ENCODE results near the gene APP. TPM values are rescaled to one million over a fixed set of nuclear protein-coding genes. Genes with fewer than 3 reads are reported as not detected.

The APP gene
- total and polyA plus RNA-seq, 2 of the 13 experiments (the other 11 are each of a cell fraction or from before 2014, with no cell fraction given): 70.6 to 262 TPM

- TF ChIP-seq, protein P1, sequence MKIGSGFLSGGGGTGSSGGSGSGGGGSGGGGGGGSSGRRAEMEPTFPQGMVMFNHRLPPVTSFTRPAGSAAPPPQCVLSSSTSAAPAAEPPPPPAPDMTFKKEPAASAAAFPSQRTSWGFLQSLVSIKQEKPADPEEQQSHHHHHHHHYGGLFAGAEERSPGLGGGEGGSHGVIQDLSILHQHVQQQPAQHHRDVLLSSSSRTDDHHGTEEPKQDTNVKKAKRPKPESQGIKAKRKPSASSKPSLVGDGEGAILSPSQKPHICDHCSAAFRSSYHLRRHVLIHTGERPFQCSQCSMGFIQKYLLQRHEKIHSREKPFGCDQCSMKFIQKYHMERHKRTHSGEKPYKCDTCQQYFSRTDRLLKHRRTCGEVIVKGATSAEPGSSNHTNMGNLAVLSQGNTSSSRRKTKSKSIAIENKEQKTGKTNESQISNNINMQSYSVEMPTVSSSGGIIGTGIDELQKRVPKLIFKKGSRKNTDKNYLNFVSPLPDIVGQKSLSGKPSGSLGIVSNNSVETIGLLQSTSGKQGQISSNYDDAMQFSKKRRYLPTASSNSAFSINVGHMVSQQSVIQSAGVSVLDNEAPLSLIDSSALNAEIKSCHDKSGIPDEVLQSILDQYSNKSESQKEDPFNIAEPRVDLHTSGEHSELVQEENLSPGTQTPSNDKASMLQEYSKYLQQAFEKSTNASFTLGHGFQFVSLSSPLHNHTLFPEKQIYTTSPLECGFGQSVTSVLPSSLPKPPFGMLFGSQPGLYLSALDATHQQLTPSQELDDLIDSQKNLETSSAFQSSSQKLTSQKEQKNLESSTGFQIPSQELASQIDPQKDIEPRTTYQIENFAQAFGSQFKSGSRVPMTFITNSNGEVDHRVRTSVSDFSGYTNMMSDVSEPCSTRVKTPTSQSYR (CRISPR knock-in tag; IDR thresholded peaks at IDR 0.05; ENCODE audit: borderline replicate concordance): no peak
- TF ChIP-seq LRRFIP1 (CRISPR knock-in tag; conservative IDR thresholded peaks at IDR 0.05): no peak
These were observed 285.2 kb downstream of the APP start (continued) for GRCh38 chr21:25885405-25885804.

DNA sequence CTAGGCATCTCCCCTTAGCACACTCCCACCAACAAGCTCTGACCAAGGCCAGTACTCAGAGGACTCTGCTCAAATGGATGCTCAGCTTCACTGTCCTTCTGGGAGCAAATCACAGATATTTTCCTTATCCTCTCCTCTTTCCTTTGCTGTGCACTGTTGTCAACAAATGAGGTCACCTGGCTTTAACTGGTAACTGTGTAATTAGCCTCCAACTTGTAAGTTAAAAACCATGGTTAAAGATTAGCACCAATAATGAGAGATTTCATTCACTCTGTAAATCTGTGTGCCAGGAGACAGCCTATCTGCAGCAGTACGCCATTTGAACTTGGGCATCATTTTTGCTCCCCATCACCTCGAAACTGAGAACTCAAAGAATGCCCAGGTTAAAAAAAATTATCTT is 286.3 kb downstream of the APP start:
- BruUV-seq (replicated peaks): no TSS peak
- Histone ChIP-seq H3K36me3 (replicated peaks in 1 of 2; ENCODE audit: control insufficient read depth in 1 of 2, insufficient read depth in 2 of 2, low read length in 2 of 2) (peaks cover 2 to 7% of the 10 kb centered on the region in 2 experiments; a peak in 1 of 5 replicates), H3K79me2 (ENCODE audit: insufficient read depth, low read length) (no peaks in the 10 kb centered on the region), H3K9ac (ENCODE audit: insufficient read depth, low read depth, low read length) (no peak overlapping the region), H2AFZ (ENCODE audit: low read length) (no peak overlapping the region), H3K9me3 (ENCODE audit: low read length) (no peaks in the 10 kb centered on the region), H3K4me3 (replicated peaks in 1 of 3; ENCODE audit: insufficient read depth in 1 of 3, low read depth in 2 of 3, low read length in 3 of 3) (no peak overlapping the region), H3K27me3 (ENCODE audit: control insufficient read depth in 1 of 2, insufficient read depth in 2 of 2, low read length in 2 of 2) (no peaks in the 10 kb centered on the region), H4K20me1 (ENCODE audit: insufficient read depth, low read length) (no peaks in the 10 kb centered on the region), H3K4me2 (ENCODE audit: low read depth, low read length) (no peak overlapping the region), H3K27ac (ENCODE audit: extremely low read length, insufficient read depth, low read length) (no peak overlapping the region), H3K4me1 (ENCODE audit: insufficient read depth, low read length) (peaks cover 38% of the 10 kb centered on the region)
- intact Hi-C loops (cut with micrococcal nuclease; ENCODE audit: unreplicated experiment): no loop called here
- DNase-seq (ENCODE audit: low spot score): no peak
- 73% methylated on average over 2 of the region's 2 CpGs for WGBS (ENCODE audit: low lambda C conversion rate)
- CTCF ChIA-PET (ENCODE audit: low intra/inter-chr PET ratio, low total read pairs): no interaction called here
- no peak for ATAC-seq
- POLR2A ChIA-PET: no interaction called here
- in situ Hi-C loops (cut with HindIII; ENCODE audit: extremely low pct_ligation_motif_present, low pct_unique_long_range_greater_than_20kb): loop anchor here (10.0 kb wide), 1 partner anchor 290 kb away; the partner anchor contains the start of gene APP
- no peak for FAIRE-seq
- TF ChIP-seq RFX1 (IDR thresholded peaks at IDR 0.05) (no peak), MAF1 (CRISPR knock-in tag; IDR thresholded peaks at IDR 0.05; ENCODE audit: borderline replicate concordance) (no peak), CREB1 (IDR thresholded peaks at IDR 0.05) (no peak), CREB1 (CRISPR knock-in tag; IDR thresholded peaks at IDR 0.05) (no peak), CEBPB (IDR thresholded peaks at IDR 0.05; ENCODE audit: borderline replicate concordance, low read depth, low read length) (no peak), POGK (CRISPR knock-in tag; conservative IDR thresholded peaks at IDR 0.05) (no peak), MAFK (conservative IDR thresholded peaks at IDR 0.05 in 1 of 2, IDR thresholded peaks at IDR 0.05 in 1 of 2; ENCODE audit: low read length in 2 of 2) (no peak), ZNF644 (CRISPR knock-in tag; IDR thresholded peaks at IDR 0.05; ENCODE audit: low read depth) (no peak), YEATS4 (CRISPR knock-in tag; IDR thresholded peaks at IDR 0.05; ENCODE audit: borderline replicate concordance) (no peak), ZNF292 (CRISPR knock-in tag; IDR thresholded peaks at IDR 0.05; ENCODE audit: borderline replicate concordance, low read depth) (no peak), FOXA3 (CRISPR knock-in tag; IDR thresholded peaks at IDR 0.05) (no peak), MED1 (CRISPR knock-in tag; IDR thresholded peaks at IDR 0.05) (no peak)
- TF ChIP-seq, protein P2, sequence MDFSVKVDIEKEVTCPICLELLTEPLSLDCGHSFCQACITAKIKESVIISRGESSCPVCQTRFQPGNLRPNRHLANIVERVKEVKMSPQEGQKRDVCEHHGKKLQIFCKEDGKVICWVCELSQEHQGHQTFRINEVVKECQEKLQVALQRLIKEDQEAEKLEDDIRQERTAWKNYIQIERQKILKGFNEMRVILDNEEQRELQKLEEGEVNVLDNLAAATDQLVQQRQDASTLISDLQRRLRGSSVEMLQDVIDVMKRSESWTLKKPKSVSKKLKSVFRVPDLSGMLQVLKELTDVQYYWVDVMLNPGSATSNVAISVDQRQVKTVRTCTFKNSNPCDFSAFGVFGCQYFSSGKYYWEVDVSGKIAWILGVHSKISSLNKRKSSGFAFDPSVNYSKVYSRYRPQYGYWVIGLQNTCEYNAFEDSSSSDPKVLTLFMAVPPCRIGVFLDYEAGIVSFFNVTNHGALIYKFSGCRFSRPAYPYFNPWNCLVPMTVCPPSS (IDR thresholded peaks at IDR 0.05): no peak
- TF ChIP-seq, protein P3, sequence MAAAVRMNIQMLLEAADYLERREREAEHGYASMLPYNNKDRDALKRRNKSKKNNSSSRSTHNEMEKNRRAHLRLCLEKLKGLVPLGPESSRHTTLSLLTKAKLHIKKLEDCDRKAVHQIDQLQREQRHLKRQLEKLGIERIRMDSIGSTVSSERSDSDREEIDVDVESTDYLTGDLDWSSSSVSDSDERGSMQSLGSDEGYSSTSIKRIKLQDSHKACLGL (CRISPR knock-in tag; IDR thresholded peaks at IDR 0.05): no peak

Data from HepG2 (cell line).